ENCODE data around the gene REEP1. TPM values are rescaled to one million over a fixed set of nuclear protein-coding genes. Genes with fewer than 3 reads are reported as not detected.

Gene REEP1
- total and polyA plus RNA-seq, 9 of the 15 experiments (the other 6 are each of a cell fraction or from before 2014, with no cell fraction given), result 0.11 to 0.67 (median 0.13) TPM

- TF ChIP-seq MYC (IDR thresholded peaks at IDR 0.05; ENCODE audit: low read depth, low read length) (peak; percentile 22; the same call in 1 of the 2 replicates), MYC (CRISPR knock-in tag; IDR thresholded peaks at IDR 0.05; ENCODE audit: borderline replicate concordance, low read depth) (no peak), CHD2 (IDR thresholded peaks at IDR 0.05; ENCODE audit: low read depth, low read length) (no peak), ZNF740 (CRISPR knock-in tag; IDR thresholded peaks at IDR 0.05) (no peak), ZNF740 (tag; IDR thresholded peaks at IDR 0.05) (no peak), THAP12 (CRISPR knock-in tag; IDR thresholded peaks at IDR 0.05) (no peak), ZNF277 (CRISPR knock-in tag; IDR thresholded peaks at IDR 0.05; ENCODE audit: borderline replicate concordance) (no peak), CBFA2T3 (IDR thresholded peaks at IDR 0.05) (peak; percentile 92), NCOA4 (IDR thresholded peaks at IDR 0.05; ENCODE audit: partially characterized antibody) (peak; percentile 34), MITF (IDR thresholded peaks at IDR 0.05) (no peak; the same call in 1 of the 2 replicates), RREB1 (CRISPR knock-in tag; IDR thresholded peaks at IDR 0.05) (no peak), CREM (IDR thresholded peaks at IDR 0.05; ENCODE audit: low read depth) (peak; percentile 54; the same call in 1 of the 2 replicates), DLX4 (CRISPR knock-in tag; IDR thresholded peaks at IDR 0.05) (no peak), TFE3 (CRISPR knock-in tag; IDR thresholded peaks at IDR 0.05) (no peak)
These were observed 133.0 kb downstream of the REEP1 start (continued) for GRCh38 chr2:86204458-86204857.
